Measurements from ENCODE around the gene TESPA1. TPM values are rescaled to one million over a fixed set of nuclear protein-coding genes. Genes with fewer than 3 reads are reported as not detected.

Gene TESPA1
- total RNA-seq, 4 donors from 2014 or later, result 0.80 to 3.1 TPM; not detected in 2

GRCh38 chr12:54997929-54998522 lies 13.5 kb upstream of the TESPA1 start:
- H3K4me3 ChIP-seq, result no peak overlapping the region
- peaks cover 4% of the 10 kb centered on the region for H3K27me3 ChIP-seq
- no peaks in the 10 kb centered on the region for H3K4me1 ChIP-seq
- DNase-seq (ENCODE audit: low spot score in 2 of 2), result no peak
- no peaks in the 10 kb centered on the region for H3K36me3 ChIP-seq
- no peak overlapping the region for H3K27ac ChIP-seq
- no peak for TF ChIP-seq POLR2A (IDR thresholded peaks at IDR 0.05)
- no peak for TF ChIP-seq CTCF (IDR thresholded peaks at IDR 0.05)
- TF ChIP-seq POLR2AphosphoS5 (IDR thresholded peaks at IDR 0.05), result no peak
- TF ChIP-seq EP300 (IDR thresholded peaks at IDR 0.05), result no peak
- no peaks in the 10 kb centered on the region for H3K9me3 ChIP-seq
- 47% methylated on average over 4 of the region's 4 CpGs for WGBS

DNA sequence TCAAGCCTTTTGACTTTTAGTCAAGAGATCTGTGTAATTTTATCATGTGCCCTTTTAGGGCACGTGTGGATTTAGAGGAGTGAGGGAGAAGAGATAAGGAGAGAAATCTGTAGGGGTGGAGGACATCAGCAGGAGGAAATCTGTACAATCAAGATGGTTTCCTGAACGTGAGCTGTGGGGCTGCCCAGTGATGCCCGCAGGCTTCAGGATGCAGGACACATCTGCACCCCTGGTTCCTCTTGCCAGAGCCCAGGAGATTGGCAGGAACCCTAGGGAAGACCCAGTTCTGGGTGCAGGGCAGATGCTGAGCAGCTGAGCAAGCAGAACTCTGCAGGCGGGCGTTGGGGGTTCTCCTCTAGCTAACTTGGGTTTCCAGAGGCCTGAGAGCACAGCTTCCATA lies 11.6 kb upstream of the TESPA1 start:
- H3K4me1 ChIP-seq, result no peaks in the 10 kb centered on the region
- WGBS, result 58% methylated on average over 5 of the region's 5 CpGs

DNA sequence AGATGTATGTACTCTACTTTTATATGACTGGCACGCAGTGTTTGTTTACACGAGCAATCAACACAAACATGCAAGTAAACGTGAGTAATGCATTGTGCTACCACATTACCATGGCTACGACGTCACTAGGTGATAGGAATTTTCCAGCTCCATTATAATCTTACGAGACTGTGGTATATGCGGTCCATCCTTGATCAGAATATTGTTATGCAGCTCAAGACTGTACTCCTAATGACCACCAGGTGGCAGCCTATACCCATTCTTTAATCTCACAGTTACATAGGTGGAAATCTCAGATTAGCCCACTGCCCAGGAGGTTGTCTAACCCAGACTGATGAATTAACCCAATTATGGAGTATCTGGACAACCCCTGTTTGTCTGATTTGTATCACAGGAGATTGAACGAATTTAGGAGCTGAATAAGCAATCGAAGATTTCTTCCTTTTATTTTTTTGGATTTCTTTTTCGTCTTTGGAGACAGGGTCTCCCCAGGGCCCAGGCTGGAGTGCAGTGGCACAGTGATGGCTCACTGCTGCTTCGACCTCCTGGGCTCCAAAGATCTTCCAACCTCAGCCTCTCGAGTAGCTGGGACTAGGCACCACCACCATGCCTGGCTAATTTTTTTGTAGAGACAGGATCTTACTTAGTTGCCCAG lies 8.7 kb upstream of the TESPA1 start:
- no peak overlapping the region for H3K4me3 ChIP-seq
- H3K36me3 ChIP-seq, result no peaks in the 10 kb centered on the region
- no peaks in the 10 kb centered on the region for H3K9me3 ChIP-seq
- WGBS, result 25% methylated on average over 12 of the region's 12 CpGs
- no peaks in the 10 kb centered on the region for H3K4me1 ChIP-seq
- H3K27me3 ChIP-seq, result no peaks in the 10 kb centered on the region
- H3K27ac ChIP-seq, result no peak overlapping the region
- peak; percentile 75 to 80 for TF ChIP-seq CTCF (IDR thresholded peaks at IDR 0.05)
- TF ChIP-seq POLR2AphosphoS5 (IDR thresholded peaks at IDR 0.05), result no peak
- DNase-seq (ENCODE audit: low spot score in 2 of 2), result no peak

More for the DNA sequence above, 11.6 kb upstream of the TESPA1 start:
- no peaks in the 10 kb centered on the region for H3K9me3 ChIP-seq
- H3K36me3 ChIP-seq, result no peaks in the 10 kb centered on the region
- TF ChIP-seq POLR2AphosphoS5 (IDR thresholded peaks at IDR 0.05) (no peak), EP300 (IDR thresholded peaks at IDR 0.05) (no peak), POLR2A (IDR thresholded peaks at IDR 0.05) (no peak), CTCF (IDR thresholded peaks at IDR 0.05) (no peak)
- H3K4me3 ChIP-seq, result no peak overlapping the region
- no peaks in the 10 kb centered on the region for H3K27me3 ChIP-seq
- H3K27ac ChIP-seq, result no peak overlapping the region
- no peak for DNase-seq (ENCODE audit: low spot score in 2 of 2)

- H3K27ac ChIP-seq, result no peak overlapping the region
- H3K4me1 ChIP-seq, result no peaks in the 10 kb centered on the region
- WGBS, result 79% methylated on average over 5 of the region's 5 CpGs
- no peak for DNase-seq (ENCODE audit: low spot score in 2 of 2)
- no peaks in the 10 kb centered on the region for H3K36me3 ChIP-seq
- no peaks in the 10 kb centered on the region for H3K27me3 ChIP-seq
- H3K4me3 ChIP-seq, result no peak overlapping the region
- no peaks in the 10 kb centered on the region for H3K9me3 ChIP-seq
- TF ChIP-seq POLR2A (IDR thresholded peaks at IDR 0.05) (no peak), EP300 (IDR thresholded peaks at IDR 0.05) (no peak), CTCF (IDR thresholded peaks at IDR 0.05) (no peak), POLR2AphosphoS5 (IDR thresholded peaks at IDR 0.05) (no peak)
Measured at GRCh38 chr12:54991991-54992375, 7.4 kb upstream of the TESPA1 start.

DNA sequence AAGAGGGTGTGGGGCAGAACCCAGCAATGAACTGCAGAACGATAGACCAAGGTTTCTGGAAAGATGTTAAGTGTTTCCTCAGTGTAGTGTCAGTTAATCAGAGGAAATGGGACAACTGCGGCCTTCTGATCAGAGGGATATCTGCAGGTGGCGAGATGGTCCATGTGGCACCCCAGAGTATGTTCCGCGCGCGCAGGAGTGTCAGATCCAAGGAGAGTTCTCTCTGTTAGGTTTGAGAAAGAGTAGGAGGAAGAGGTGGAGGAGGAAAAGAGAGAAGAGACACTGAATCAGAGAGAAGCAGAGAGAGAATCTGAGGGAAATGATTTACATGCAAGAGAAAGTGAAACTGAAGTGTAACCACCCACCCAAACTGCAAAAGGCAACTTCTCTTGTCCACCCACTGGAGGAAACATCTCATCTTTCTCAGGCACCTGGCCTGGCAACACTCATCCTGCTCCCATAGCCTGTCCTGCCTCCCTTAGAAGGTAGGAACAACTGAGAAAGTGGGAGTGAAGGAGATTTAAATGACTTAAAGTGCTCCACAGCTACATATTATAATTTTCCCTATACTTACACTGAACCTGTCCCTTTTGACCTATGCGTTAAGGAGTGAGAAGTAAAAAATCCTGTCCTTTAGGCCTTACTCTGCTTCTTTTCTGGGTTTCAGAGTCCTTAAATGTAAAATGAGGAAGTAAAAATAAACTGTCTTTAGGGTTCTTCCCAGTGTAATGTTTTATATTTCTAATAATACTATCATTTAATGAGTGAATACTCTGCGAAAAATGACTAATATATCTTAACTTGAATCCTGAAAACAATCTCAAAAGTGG lies 6.8 kb upstream of the TESPA1 start:
- Histone ChIP-seq H3K4me1 (no peaks in the 10 kb centered on the region), H3K27me3 (no peaks in the 10 kb centered on the region), H3K9me3 (no peaks in the 10 kb centered on the region), H3K36me3 (no peaks in the 10 kb centered on the region), H3K27ac (no peak overlapping the region), H3K4me3 (no peak overlapping the region)
- TF ChIP-seq EP300 (IDR thresholded peaks at IDR 0.05), result no peak
- no peak for TF ChIP-seq POLR2AphosphoS5 (IDR thresholded peaks at IDR 0.05)
- TF ChIP-seq POLR2A (IDR thresholded peaks at IDR 0.05), result no peak
- TF ChIP-seq CTCF (IDR thresholded peaks at IDR 0.05), result no peak
- 80% methylated on average over 9 of the region's 9 CpGs for WGBS
- DNase-seq (ENCODE audit: low spot score in 2 of 2), result no peak

All from suprapubic skin (tissue), 4 donors.